Osteocyte (in vitro differentiated cells): Measurements from ENCODE around the gene PGA4. TPM values are rescaled to one million over a fixed set of nuclear protein-coding genes. Genes with fewer than 3 reads are reported as not detected.

Experiments used
- DNase-seq: peaks from one replicate; pipeline ENCODE4 v3.0.0; 2021; ENCODE audit warnings: mixed read lengths; ENCODE audit not compliant: unreplicated experiment; ENCODE audit errors: extremely low spot score
- H3K27ac Mint-ChIP-seq: one replicate; pipeline ENCODE4 v1.8.0; 2021; ENCODE audit warnings: mild to moderate bottlenecking, mixed read lengths; ENCODE audit not compliant: unreplicated experiment
- H3K27me3 Mint-ChIP-seq: one replicate; pipeline ENCODE4 v1.8.0; 2021; ENCODE audit warnings: mixed read lengths; ENCODE audit not compliant: unreplicated experiment
- H3K36me3 Mint-ChIP-seq: one replicate; pipeline ENCODE4 v1.8.0; 2021; ENCODE audit warnings: mixed read lengths; ENCODE audit not compliant: unreplicated experiment
- H3K4me1 Mint-ChIP-seq: one replicate; pipeline ENCODE4 v1.8.0; 2021; ENCODE audit warnings: mixed read lengths; ENCODE audit not compliant: unreplicated experiment
- H3K4me3 Mint-ChIP-seq: one replicate; pipeline ENCODE4 v1.8.0; 2021; ENCODE audit warnings: mild to moderate bottlenecking, moderate library complexity, mixed read lengths; ENCODE audit not compliant: unreplicated experiment
- H3K9me3 Mint-ChIP-seq: one replicate; pipeline ENCODE4 v1.8.0; 2021; ENCODE audit warnings: mixed read lengths; ENCODE audit not compliant: unreplicated experiment
- total RNA-seq: library from RNA; stranded (reverse); gene quantifications from 2 replicates; pipeline ENCODE4 v1.2.1, GENCODE V29; 2021
- TF ChIP-seq, protein P1 (sequence below): fragments of 200-600 bp; sonication (generic); IDR thresholded peaks from 2 replicates; pipeline ENCODE4 v1.5.0; 2021; ENCODE audit warnings: antibody characterized with exemption, mild to moderate bottlenecking, moderate library complexity

Gene PGA4
- total RNA-seq, 1 donor from 2014 or later, result not detected

DNA sequence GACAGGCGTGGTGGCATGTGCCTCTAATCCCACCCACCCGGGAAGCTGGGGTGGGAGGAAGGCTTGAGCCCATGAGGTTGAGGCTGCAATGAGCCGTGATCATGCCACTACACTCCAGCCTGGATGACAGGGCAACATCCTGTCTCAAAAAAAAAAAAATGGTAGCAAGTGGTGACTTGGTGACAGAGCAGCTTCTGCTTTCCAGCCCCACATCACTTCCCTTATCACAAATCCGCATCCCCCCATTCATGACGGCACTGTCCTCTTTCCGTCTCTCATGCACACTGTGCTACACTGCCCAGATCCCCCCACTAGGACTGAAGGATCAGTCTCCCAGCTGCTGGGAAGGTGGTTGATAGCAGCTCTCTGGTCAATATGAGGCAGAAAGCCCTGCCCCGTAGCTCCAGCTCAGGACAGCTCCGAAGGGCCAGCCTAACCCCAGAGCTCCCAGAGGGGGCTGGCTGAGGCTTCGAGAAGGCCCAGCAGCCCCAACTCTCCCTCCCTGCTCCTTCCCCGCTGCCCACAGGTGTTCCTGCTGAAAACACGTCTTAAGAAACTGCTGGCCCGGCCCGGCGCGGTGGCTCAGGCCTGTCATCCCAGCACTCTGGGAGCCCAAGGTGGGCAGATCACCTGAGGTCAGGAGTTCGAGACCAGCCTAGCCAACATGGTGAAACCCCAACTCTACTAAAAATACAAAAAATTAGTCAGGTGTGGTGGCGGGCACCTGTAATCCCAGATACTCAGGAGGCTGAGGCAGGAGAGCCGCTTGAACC is 34.7 kb downstream of the PGA4 start:
- Mint-ChIP-seq H3K27me3 (peaks cover 1% of the 10 kb centered on the region), H3K9me3 (no peaks in the 10 kb centered on the region), H3K4me3 (no peak overlapping the region), H3K36me3 (peaks cover 2% of the 10 kb centered on the region), H3K27ac (no peak overlapping the region), H3K4me1 (no peaks in the 10 kb centered on the region)
- DNase-seq, result no peak
- TF ChIP-seq, protein P1, sequence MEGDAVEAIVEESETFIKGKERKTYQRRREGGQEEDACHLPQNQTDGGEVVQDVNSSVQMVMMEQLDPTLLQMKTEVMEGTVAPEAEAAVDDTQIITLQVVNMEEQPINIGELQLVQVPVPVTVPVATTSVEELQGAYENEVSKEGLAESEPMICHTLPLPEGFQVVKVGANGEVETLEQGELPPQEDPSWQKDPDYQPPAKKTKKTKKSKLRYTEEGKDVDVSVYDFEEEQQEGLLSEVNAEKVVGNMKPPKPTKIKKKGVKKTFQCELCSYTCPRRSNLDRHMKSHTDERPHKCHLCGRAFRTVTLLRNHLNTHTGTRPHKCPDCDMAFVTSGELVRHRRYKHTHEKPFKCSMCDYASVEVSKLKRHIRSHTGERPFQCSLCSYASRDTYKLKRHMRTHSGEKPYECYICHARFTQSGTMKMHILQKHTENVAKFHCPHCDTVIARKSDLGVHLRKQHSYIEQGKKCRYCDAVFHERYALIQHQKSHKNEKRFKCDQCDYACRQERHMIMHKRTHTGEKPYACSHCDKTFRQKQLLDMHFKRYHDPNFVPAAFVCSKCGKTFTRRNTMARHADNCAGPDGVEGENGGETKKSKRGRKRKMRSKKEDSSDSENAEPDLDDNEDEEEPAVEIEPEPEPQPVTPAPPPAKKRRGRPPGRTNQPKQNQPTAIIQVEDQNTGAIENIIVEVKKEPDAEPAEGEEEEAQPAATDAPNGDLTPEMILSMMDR, result no peak

GRCh38 chr11:61258546-61258945 is 36.4 kb downstream of the PGA4 start:
- peaks cover 2% of the 10 kb centered on the region for H3K36me3 Mint-ChIP-seq
- TF ChIP-seq, protein P1, result no peak
- H3K9me3 Mint-ChIP-seq, result no peaks in the 10 kb centered on the region
- no peak overlapping the region for H3K27ac Mint-ChIP-seq
- no peaks in the 10 kb centered on the region for H3K4me1 Mint-ChIP-seq
- no peak overlapping the region for H3K4me3 Mint-ChIP-seq
- no peak for DNase-seq
- peaks cover 1% of the 10 kb centered on the region for H3K27me3 Mint-ChIP-seq

- Mint-ChIP-seq H3K9me3 (no peaks in the 10 kb centered on the region), H3K27ac (no peak overlapping the region), H3K4me1 (no peaks in the 10 kb centered on the region), H3K36me3 (peaks cover 2% of the 10 kb centered on the region), H3K27me3 (no peaks in the 10 kb centered on the region), H3K4me3 (no peak overlapping the region)
- DNase-seq, result no peak
- TF ChIP-seq, protein P1, result no peak
Measured at GRCh38 chr11:61259363-61259762, 37.2 kb downstream of the PGA4 start.

DNA sequence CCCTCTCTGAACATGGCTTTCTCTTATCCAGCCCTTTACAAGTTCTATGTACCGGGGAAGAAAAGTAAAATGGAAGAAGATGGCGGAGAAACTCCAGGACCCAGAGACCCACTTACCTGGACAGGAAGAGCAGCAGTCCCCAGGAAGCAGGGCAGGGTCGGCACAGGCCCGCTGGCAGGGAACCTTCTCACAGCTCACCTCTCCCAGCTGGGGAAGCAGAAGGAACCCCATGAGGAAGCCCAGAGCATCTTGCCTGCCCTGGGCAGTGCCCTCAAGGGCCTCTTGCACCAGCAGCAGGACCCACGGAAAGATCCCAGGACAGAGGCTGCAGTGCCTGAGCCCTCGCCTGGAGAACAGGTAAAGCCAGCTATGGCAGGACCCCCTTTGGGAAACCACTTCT is 42.2 kb downstream of the PGA4 start:
- H3K27me3 Mint-ChIP-seq, result no peaks in the 10 kb centered on the region
- H3K4me3 Mint-ChIP-seq, result no peak overlapping the region

GRCh38 chr11:61264795-61265194 is 42.6 kb downstream of the PGA4 start:
- TF ChIP-seq, protein P1, result no peak
- no peaks in the 10 kb centered on the region for H3K27me3 Mint-ChIP-seq
- no peak for DNase-seq
- H3K36me3 Mint-ChIP-seq, result peaks cover 2% of the 10 kb centered on the region
- no peaks in the 10 kb centered on the region for H3K9me3 Mint-ChIP-seq
- H3K4me3 Mint-ChIP-seq, result no peak overlapping the region
- H3K27ac Mint-ChIP-seq, result no peak overlapping the region
- peaks cover 2% of the 10 kb centered on the region for H3K4me1 Mint-ChIP-seq

More for the DNA sequence above, 42.2 kb downstream of the PGA4 start:
- Mint-ChIP-seq H3K27ac (no peak overlapping the region), H3K9me3 (no peaks in the 10 kb centered on the region), H3K4me1 (peaks cover 2% of the 10 kb centered on the region), H3K36me3 (peaks cover 2% of the 10 kb centered on the region)
- TF ChIP-seq, protein P1, result no peak
- no peak for DNase-seq
